HG02981 (cell line): ENCODE measurements around the gene PPP1R37.

Source experiments
- ATAC-seq: cut with Tn5 transposase; IDR thresholded peaks from one replicate; pipeline ENCODE4 v1.9.1; 2021; ENCODE audit warnings: mild to moderate bottlenecking, moderate library complexity; ENCODE audit not compliant: unreplicated experiment

PPP1R37 gene

GRCh38 chr19:45186509-45187334, 93.7 kb downstream of the PPP1R37 start:
- ATAC-seq = no peak

GRCh38 chr19:45187421-45188100, 94.6 kb downstream of the PPP1R37 start:
- ATAC-seq = no peak

- no peak for ATAC-seq
Measured at GRCh38 chr19:45189971-45190370, 97.0 kb downstream of the PPP1R37 start.

GRCh38 chr19:45191375-45191774, 98.4 kb downstream of the PPP1R37 start:
- no peak for ATAC-seq

GRCh38 chr19:45195764-45196163, 102.8 kb downstream of the PPP1R37 start:
- no peak for ATAC-seq
